HG03342 (cell line): ENCODE measurements around the gene ZNF385B.
"Not testable (repeated sequence)": the region's sequence is repeated elsewhere in the genome, so short reads cannot be mapped to it uniquely, and the experiment has no call there.

Experiments
- ATAC-seq: cut with Tn5 transposase; IDR thresholded peaks from one replicate; pipeline ENCODE4 v1.9.1; 2021; ENCODE audit warnings: mild to moderate bottlenecking, moderate library complexity; ENCODE audit not compliant: unreplicated experiment

ZNF385B gene

GRCh38 chr2:179636995-179637394 lies 224.4 kb downstream of the ZNF385B start:
- no peak for ATAC-seq

GRCh38 chr2:179636100-179636980 lies 225.1 kb downstream of the ZNF385B start:
- ATAC-seq, result no peak

GRCh38 chr2:179631769-179632385 lies 229.5 kb downstream of the ZNF385B start:
- ATAC-seq, result not testable (repeated sequence)

GRCh38 chr2:179629776-179630175 lies 231.6 kb downstream of the ZNF385B start:
- not testable (repeated sequence) for ATAC-seq

GRCh38 chr2:179626261-179626660 lies 235.2 kb downstream of the ZNF385B start:
- no peak for ATAC-seq

- no peak for ATAC-seq
These were observed 238.6 kb downstream of the ZNF385B start for GRCh38 chr2:179622635-179623300.

- ATAC-seq, result no peak
These were observed 239.3 kb downstream of the ZNF385B start for GRCh38 chr2:179622112-179622511.

- no peak for ATAC-seq
These were observed 241.4 kb downstream of the ZNF385B start for GRCh38 chr2:179619947-179620467.

GRCh38 chr2:179614121-179614520 lies 247.3 kb downstream of the ZNF385B start:
- ATAC-seq, result no peak

- no peak for ATAC-seq
These were observed 247.7 kb downstream of the ZNF385B start for GRCh38 chr2:179613701-179614100.

- no peak for ATAC-seq
These were observed 248.1 kb downstream of the ZNF385B start for GRCh38 chr2:179613299-179613651.

- ATAC-seq, result no peak
These were observed 248.7 kb downstream of the ZNF385B start for GRCh38 chr2:179612591-179613298.

- ATAC-seq, result no peak
These were observed 249.3 kb downstream of the ZNF385B start for GRCh38 chr2:179612108-179612507.

GRCh38 chr2:179606141-179606540 lies 255.3 kb downstream of the ZNF385B start:
- no peak for ATAC-seq

GRCh38 chr2:179605341-179605740 lies 256.1 kb downstream of the ZNF385B start:
- ATAC-seq, result no peak

GRCh38 chr2:179604598-179604997 lies 256.8 kb downstream of the ZNF385B start:
- ATAC-seq, result no peak

GRCh38 chr2:179602452-179602851 lies 259.0 kb downstream of the ZNF385B start:
- no peak for ATAC-seq

- no peak for ATAC-seq
These were observed 265.4 kb downstream of the ZNF385B start for GRCh38 chr2:179596018-179596417.

GRCh38 chr2:179595284-179595683 lies 266.1 kb downstream of the ZNF385B start:
- ATAC-seq, result no peak

GRCh38 chr2:179594268-179595112 lies 266.9 kb downstream of the ZNF385B start:
- ATAC-seq, result no peak
